HG03432 (cell line): ENCODE results near the gene LPP.

Experiments
- ATAC-seq: cut with Tn5 transposase; IDR thresholded peaks from one replicate; pipeline ENCODE4 v1.9.1; 2021; ENCODE audit warnings: mild to moderate bottlenecking, moderate library complexity; ENCODE audit not compliant: unreplicated experiment

LPP gene

DNA sequence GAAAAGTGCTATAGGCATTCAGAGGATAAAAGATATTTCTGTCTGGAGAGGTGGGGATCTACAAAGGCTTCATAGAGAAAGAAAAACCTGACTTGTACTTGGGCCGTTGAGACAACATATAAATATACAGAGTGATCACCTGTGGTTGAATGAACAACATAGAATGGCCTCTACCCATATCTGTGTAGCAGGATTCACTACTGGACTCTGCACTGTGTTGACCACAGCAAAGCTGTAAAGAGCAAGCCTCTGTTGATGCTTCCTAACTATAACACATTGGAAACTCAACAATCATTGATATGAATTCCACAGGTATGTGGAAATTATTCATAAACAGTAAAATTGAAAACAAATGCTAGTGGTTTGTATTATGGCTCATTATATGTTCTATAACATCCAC lies 19.1 kb upstream of the LPP start:
- no peak for ATAC-seq

DNA sequence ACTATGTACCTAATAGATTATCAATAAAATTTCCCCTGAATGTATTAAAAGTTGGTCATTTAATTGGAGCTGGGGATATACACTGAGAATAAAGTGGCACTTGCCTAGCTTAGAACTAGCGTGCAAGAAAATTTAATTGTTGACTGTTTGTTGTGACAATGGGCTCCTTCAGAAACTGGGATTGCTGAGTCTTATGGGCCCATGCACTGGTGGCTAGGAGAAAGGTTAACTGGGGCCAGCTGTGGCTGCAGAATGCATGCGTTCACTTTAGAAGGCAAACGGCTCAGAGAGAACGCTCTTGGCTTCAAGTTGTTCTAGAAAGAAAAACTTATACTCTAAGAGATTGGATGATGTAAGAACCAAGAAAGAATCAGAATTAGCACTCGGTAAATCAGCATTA lies 18.7 kb upstream of the LPP start:
- ATAC-seq: no peak

- ATAC-seq: no peak
These were observed 16.9 kb upstream of the LPP start for GRCh38 chr3:188137051-188137450.

GRCh38 chr3:188139466-188139865 lies 14.5 kb upstream of the LPP start:
- ATAC-seq: no peak

DNA sequence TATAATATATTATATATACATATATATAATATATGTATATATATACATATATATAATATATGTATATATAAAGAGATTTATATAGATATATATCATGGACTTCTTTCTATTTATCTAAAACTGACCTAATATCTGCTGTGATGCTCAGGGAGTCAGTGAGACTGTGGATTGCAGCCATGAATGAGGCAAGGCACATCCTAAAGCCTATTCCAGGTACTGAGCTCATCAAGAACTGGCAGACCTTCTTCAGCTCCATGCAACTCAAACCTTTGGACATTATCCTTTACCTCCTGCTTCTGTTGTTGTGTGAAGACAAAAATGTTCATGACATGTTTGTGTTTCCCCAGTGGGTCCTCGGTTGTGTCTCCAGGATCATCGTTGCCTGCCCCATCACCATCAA lies 7.7 kb upstream of the LPP start:
- no peak for ATAC-seq

- no peak for ATAC-seq
These were observed 6.2 kb upstream of the LPP start for GRCh38 chr3:188147782-188148181.

- ATAC-seq: no peak
These were observed 5.6 kb upstream of the LPP start for GRCh38 chr3:188148318-188148717.

DNA sequence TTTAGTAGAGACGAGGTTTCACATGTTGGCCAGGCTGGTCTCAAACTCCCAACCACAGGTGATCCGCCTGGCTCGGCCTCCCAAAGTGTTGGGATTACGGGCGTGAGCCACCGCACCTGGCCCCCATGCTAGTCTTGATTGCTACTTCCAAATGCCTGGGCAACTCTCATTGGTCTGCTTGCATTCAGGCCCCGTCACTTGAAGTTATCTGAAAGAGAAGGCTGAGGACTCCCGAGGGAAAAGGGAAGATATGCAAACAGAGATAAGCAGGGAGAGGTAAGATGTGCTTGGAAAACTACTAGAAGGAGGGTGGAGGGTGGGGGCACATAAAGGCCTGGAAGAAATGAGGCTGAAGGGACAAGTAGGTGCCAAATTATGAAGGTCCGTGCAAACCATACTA lies 4.4 kb upstream of the LPP start:
- no peak for ATAC-seq

- ATAC-seq: no peak
These were observed 3.0 kb upstream of the LPP start for GRCh38 chr3:188150982-188151381.

DNA sequence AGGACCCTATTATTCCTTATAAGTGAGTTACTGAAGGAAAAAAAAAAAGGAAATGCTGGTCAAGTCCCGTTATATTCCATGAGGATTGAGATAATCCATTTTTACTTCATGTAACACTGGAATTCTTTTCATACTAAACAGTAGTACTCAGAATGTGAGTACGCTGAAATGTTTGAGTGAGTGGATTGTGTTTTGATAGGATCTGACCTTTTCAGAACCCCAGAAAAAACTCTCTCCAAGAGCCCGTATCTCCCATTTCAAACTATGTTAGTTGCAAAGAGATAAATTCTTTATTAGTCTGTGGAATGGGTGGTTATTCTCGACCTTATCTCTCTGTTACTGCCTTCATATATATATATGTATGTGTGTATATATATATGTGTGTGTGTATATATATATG lies 2.5 kb upstream of the LPP start:
- no peak for ATAC-seq

DNA sequence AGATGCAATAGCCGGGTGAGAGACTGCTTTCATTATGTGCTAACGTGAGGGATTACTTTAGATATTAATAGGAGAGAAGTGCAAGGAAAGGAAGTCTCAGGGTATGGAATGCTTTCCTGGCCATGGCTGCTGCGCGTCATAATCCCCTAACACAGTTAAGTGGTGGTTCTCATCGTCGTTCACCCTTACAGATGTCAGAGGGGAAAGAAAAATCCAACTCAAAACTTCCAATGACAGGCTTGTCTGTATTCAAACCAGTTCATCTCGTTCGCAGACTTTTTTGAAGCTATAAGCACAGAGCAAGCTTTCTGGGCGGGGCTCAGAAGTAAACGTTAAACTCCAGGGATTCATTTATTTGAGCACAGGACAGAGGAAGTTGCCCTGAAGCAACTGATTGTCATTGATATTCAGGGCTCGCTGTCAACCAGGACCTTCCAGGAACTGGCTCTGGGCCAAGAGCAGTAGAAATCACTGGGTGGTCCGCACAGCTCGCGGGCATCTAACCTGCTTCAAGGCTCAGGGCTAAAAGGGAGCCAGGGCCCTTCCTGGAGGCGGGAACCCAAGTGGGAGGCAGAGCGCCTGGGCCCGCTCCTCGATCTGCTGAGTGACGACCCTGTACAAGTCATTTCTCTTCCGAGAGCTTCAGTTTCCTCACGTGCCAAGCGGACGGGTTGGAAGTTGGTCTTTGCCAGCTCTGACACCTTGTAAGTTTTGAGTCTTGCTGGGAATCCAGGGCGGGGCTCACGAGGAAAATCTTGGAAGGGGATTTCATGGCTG lies 1.1 kb upstream of the LPP start:
- no peak for ATAC-seq

DNA sequence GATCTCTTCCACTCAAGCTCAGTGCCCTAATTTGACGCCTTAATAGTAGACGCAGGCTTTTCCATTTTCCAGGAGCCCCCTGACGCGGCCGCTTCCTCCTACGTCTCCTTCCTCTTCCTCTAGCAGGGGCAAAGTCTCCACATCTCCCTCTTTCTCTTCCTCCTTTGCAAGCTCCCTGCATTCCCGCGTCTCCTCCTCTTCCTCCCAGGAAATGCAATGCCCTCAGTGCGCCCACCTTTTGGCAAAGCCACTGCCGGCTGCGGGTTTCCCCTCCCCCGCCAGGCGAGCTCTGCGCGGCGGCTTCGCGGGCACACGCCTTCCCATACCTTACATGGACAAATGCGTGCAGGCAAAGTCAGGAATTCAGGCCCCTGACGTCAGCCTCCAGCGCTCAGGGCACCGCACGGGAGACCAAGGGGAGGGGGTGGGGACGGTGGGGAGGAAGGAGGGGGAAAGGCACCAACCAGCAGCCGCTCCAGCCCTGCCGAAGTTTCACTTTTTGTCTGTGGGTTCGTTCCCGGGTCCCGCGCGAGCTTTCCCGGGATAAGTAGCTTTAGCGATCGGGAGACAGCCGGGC lies 432 bp upstream of the LPP start:
- peak; percentile 24 for ATAC-seq

DNA sequence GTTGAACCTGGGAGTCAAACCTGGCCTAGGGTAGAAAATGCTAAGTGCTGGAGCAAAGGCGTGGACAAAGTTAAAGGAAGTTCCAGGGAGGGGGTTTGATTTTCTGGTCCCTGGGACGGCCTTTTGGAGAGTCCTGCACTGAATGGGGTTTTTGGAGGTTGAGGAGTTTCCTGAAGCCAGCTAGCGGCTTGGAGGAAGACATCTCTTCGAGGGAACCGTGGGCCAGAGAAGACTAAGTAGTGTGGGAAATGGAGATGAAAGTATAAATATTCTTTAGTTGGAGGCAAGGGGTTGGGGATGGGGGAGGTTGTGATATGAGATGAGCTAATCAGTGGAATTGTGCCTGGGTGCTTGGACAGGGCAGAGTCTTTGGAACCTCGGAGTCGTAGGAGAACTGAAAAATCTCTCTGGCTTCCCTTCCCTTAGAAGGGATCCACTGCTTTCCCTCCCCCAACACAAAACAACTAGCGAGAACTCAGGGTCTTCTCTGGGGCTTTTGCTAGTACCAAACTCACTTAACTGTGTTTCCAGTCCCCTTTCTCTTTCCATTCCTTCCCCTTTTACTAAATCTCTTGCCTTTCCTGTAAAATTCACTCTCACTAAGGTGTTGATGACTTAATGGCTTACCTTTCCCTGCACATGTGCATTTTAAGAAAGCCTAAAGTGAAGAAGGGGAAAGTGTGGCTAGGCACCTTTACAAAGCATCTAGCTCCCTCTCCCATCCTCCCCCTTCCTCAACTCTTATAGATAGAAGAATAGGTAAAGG lies 1.0 kb downstream of the LPP start:
- no peak for ATAC-seq

GRCh38 chr3:188156056-188156455 lies 2.1 kb downstream of the LPP start:
- no peak for ATAC-seq

- ATAC-seq: no peak
These were observed 3.5 kb downstream of the LPP start for GRCh38 chr3:188157407-188157806.

DNA sequence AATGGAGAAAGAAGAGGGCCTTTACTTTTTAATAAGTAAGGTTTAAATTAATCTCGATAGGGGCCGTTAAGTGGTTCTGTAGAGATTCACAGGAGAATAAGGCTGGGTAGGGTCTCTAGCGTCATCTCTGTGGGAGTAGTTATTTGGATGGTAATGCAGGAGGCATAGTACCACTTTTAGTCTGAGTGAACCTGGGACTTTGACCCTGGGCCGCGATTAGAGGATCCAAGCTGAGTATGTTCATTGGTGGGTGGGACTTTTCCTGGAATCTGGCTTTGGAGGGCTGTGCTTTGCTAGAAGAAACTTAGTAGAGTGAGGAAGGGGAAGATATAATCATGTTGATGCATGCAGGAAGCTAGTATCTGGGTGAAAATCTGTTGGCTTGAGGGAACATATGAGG lies 4.0 kb downstream of the LPP start:
- ATAC-seq: no peak

DNA sequence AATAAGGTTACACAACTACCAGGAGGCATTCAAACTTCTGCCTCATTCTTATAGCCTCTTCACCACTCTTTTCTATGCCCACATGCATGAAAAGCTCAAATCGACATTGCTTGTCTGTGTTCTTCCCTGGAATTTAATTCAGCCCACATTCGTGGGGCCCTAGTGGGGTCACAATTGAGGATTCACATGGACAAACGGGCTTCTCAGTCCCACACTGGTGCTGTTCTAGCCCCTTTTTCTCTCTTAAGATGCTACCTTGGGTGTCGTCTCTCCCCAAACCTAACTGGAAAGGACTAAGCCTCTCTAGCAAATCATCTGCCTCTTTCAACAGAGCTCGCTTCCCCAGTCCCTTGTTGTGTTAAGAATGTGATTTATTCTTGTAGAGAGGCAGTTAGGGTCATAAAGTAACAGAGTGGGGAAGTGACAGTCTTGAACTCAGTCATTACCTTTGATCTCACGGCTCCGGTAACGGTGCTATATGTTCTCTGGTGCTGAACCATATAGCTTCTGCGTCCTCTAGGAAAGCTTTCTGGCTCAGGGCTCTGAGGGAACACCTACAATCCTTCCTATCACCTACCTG lies 4.9 kb downstream of the LPP start:
- no peak for ATAC-seq

- ATAC-seq: no peak
These were observed 6.8 kb downstream of the LPP start for GRCh38 chr3:188160751-188161150.

DNA sequence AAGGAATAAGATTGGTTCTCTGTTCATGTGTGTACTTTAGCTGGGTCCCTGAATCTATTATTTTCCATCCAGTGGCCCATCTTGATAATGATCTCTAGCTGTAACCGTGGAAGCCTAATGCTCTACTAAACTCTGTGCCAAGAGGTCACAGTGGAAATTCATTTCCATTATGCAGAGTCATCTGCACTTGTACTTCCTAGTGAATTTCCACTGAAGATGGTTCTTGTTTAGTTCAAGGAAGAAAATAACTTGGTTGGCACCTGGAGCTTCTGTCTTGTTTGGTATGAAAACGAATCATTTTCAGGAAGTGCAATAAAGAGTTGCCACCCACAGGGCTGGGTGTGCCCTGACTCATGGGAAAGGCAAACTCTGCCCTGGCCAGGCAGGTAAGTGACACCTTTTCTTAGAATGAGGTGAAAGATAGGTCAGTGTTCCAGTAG lies 10.3 kb downstream of the LPP start:
- ATAC-seq: no peak

GRCh38 chr3:188165596-188165995 lies 11.6 kb downstream of the LPP start:
- no peak for ATAC-seq

DNA sequence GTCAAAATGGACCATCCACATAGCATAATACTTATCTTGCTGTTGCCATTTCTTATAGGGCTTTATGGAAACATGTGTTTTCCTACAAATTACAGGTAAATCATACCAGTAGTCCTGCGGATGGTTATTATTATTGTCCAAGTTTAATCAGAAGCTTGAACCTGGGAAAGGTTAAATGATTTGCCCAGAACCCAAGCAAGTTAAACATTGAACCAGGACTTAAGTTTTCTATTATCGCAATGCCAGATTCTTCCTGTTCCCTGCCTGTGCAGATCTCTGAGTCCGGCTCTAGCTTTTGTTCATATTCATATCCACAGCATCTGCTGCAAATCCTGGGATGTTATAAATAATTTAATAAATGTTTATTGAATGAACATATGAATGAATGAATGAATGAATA lies 12.5 kb downstream of the LPP start:
- no peak for ATAC-seq

- no peak for ATAC-seq
These were observed 14.2 kb downstream of the LPP start for GRCh38 chr3:188168186-188168585.
